Measurements from ENCODE around the gene CFAP46.

The CFAP46 gene

GRCh38 chr10:132912225-132912712, 30.1 kb downstream of the CFAP46 start:
- Histone ChIP-seq H3K4me3 (ENCODE audit: low read length, poor library complexity, severe bottlenecking) (no peak overlapping the region), H3F3A (ENCODE audit: low read depth) (no peaks in the 10 kb centered on the region), H2AFZ (ENCODE audit: low read length) (no peak overlapping the region), H3K79me2 (ENCODE audit: insufficient read depth, low read length) (no peaks in the 10 kb centered on the region), H3K36me3 (ENCODE audit: insufficient read depth, low read length) (no peaks in the 10 kb centered on the region), H3K9me2 (replicated peaks; ENCODE audit: low read depth, low read length) (no peaks in the 10 kb centered on the region), H4K20me1 (ENCODE audit: insufficient read depth, low read length, poor library complexity, severe bottlenecking) (no peaks in the 10 kb centered on the region), H3K9ac (ENCODE audit: low read depth, low read length, poor library complexity, severe bottlenecking) (no peak overlapping the region), H3K4me2 (ENCODE audit: low read depth, low read length, poor library complexity, severe bottlenecking) (no peak overlapping the region), H3K27me3 (ENCODE audit: insufficient read depth, low read length, poor library complexity, severe bottlenecking) (no peaks in the 10 kb centered on the region), H3K4me1 (ENCODE audit: insufficient read depth, low read length, poor library complexity, severe bottlenecking) (no peaks in the 10 kb centered on the region), H3K9me3 (ENCODE audit: insufficient read depth, low read depth, low read length) (no peaks in the 10 kb centered on the region; the same call in 1 of the 2 replicates)
- TF ChIP-seq CTCF (conservative IDR thresholded peaks at IDR 0.05; ENCODE audit: low read length): no peak
- no peak for TF ChIP-seq EZH2phosphoT487 (IDR thresholded peaks at IDR 0.05; ENCODE audit: borderline replicate concordance)

- TF ChIP-seq EZH2phosphoT487 (IDR thresholded peaks at IDR 0.05; ENCODE audit: borderline replicate concordance) (no peak), CTCF (conservative IDR thresholded peaks at IDR 0.05; ENCODE audit: low read length) (no peak)
- Histone ChIP-seq H3K4me1 (ENCODE audit: insufficient read depth, low read length, poor library complexity, severe bottlenecking) (no peaks in the 10 kb centered on the region), H2AFZ (ENCODE audit: low read length) (no peak overlapping the region), H3K36me3 (ENCODE audit: insufficient read depth, low read length) (no peaks in the 10 kb centered on the region), H3K4me3 (ENCODE audit: low read length, poor library complexity, severe bottlenecking) (no peak overlapping the region), H3K9me3 (ENCODE audit: insufficient read depth, low read depth, low read length) (no peaks in the 10 kb centered on the region; the same call in 1 of the 2 replicates), H4K20me1 (ENCODE audit: insufficient read depth, low read length, poor library complexity, severe bottlenecking) (no peaks in the 10 kb centered on the region), H3K27me3 (ENCODE audit: insufficient read depth, low read length, poor library complexity, severe bottlenecking) (no peaks in the 10 kb centered on the region), H3F3A (ENCODE audit: low read depth) (no peaks in the 10 kb centered on the region), H3K79me2 (ENCODE audit: insufficient read depth, low read length) (no peaks in the 10 kb centered on the region), H3K9me2 (replicated peaks; ENCODE audit: low read depth, low read length) (no peaks in the 10 kb centered on the region), H3K4me2 (ENCODE audit: low read depth, low read length, poor library complexity, severe bottlenecking) (no peak overlapping the region), H3K9ac (ENCODE audit: low read depth, low read length, poor library complexity, severe bottlenecking) (no peak overlapping the region)
Measured at GRCh38 chr10:132911786-132912097, 30.6 kb downstream of the CFAP46 start.

- no peaks in the 10 kb centered on the region for H3F3A ChIP-seq (ENCODE audit: low read depth)
- H3K36me3 ChIP-seq (ENCODE audit: insufficient read depth, low read length): no peaks in the 10 kb centered on the region
- no peak overlapping the region for H3K4me3 ChIP-seq (ENCODE audit: low read length, poor library complexity, severe bottlenecking)
- H3K9ac ChIP-seq (ENCODE audit: low read depth, low read length, poor library complexity, severe bottlenecking): no peak overlapping the region
- H3K4me1 ChIP-seq (ENCODE audit: insufficient read depth, low read length, poor library complexity, severe bottlenecking): no peaks in the 10 kb centered on the region
- no peaks in the 10 kb centered on the region for H4K20me1 ChIP-seq (ENCODE audit: insufficient read depth, low read length, poor library complexity, severe bottlenecking)
- H3K9me3 ChIP-seq (ENCODE audit: insufficient read depth, low read depth, low read length): no peaks in the 10 kb centered on the region; the same call in 1 of the 2 replicates
- no peak overlapping the region for H2AFZ ChIP-seq (ENCODE audit: low read length)
- TF ChIP-seq CTCF (conservative IDR thresholded peaks at IDR 0.05; ENCODE audit: low read length) (no peak), EZH2phosphoT487 (IDR thresholded peaks at IDR 0.05; ENCODE audit: borderline replicate concordance) (no peak)
- no peaks in the 10 kb centered on the region for H3K9me2 ChIP-seq (replicated peaks; ENCODE audit: low read depth, low read length)
- no peaks in the 10 kb centered on the region for H3K27me3 ChIP-seq (ENCODE audit: insufficient read depth, low read length, poor library complexity, severe bottlenecking)
- no peaks in the 10 kb centered on the region for H3K79me2 ChIP-seq (ENCODE audit: insufficient read depth, low read length)
- no peak overlapping the region for H3K4me2 ChIP-seq (ENCODE audit: low read depth, low read length, poor library complexity, severe bottlenecking)
Measured at GRCh38 chr10:132910901-132911785, 31.2 kb downstream of the CFAP46 start.
